ENCODE results near the gene BCR.
A peak's percentile ranks its signal among the peaks of the same experiment; 100 is the strongest.

Gene BCR

GRCh38 chr22:23196165-23196564 is 15.9 kb downstream of the BCR start:
- Histone ChIP-seq H3K4me3 (ENCODE audit: insufficient read depth, low read depth, low read length) (no peak overlapping the region), H3K27me3 (ENCODE audit: control insufficient read depth, insufficient read depth, low read length, poor library complexity, severe bottlenecking) (no peaks in the 10 kb centered on the region), H3K36me3 (ENCODE audit: control insufficient read depth, insufficient read depth, low read length) (no peaks in the 10 kb centered on the region), H3K9me3 (ENCODE audit: control insufficient read depth, low read length) (no peaks in the 10 kb centered on the region), H3K27ac (ENCODE audit: insufficient read depth, low read depth, low read length, poor library complexity, severe bottlenecking) (no peak overlapping the region), H3K4me1 (ENCODE audit: control insufficient read depth, insufficient read depth, low read length) (peaks cover 12% of the 10 kb centered on the region)
- 89 to 90% methylated on average over 11 of the region's 11 CpGs for WGBS, 2 experiments

GRCh38 chr22:23197836-23198235 is 17.5 kb downstream of the BCR start:
- H3K36me3 ChIP-seq (ENCODE audit: control insufficient read depth, insufficient read depth, low read length) = no peaks in the 10 kb centered on the region
- H3K4me3 ChIP-seq (ENCODE audit: insufficient read depth, low read depth, low read length) = no peak overlapping the region
- no peaks in the 10 kb centered on the region for H3K9me3 ChIP-seq (ENCODE audit: control insufficient read depth, low read length)
- H3K4me1 ChIP-seq (ENCODE audit: control insufficient read depth, insufficient read depth, low read length) = peaks cover 12% of the 10 kb centered on the region
- no peaks in the 10 kb centered on the region for H3K27me3 ChIP-seq (ENCODE audit: control insufficient read depth, insufficient read depth, low read length, poor library complexity, severe bottlenecking)
- 95 to 96% methylated on average over 8 of the region's 8 CpGs for WGBS, 2 experiments
- no peak overlapping the region for H3K27ac ChIP-seq (ENCODE audit: insufficient read depth, low read depth, low read length, poor library complexity, severe bottlenecking)

- WGBS, 2 experiments = 34 to 39% methylated on average over 8 of the region's 8 CpGs
- no peaks in the 10 kb centered on the region for H3K27me3 ChIP-seq (ENCODE audit: control insufficient read depth, insufficient read depth, low read length, poor library complexity, severe bottlenecking)
- H3K27ac ChIP-seq (ENCODE audit: insufficient read depth, low read depth, low read length, poor library complexity, severe bottlenecking) = peak overlapping the region; percentile 75
- no peaks in the 10 kb centered on the region for H3K36me3 ChIP-seq (ENCODE audit: control insufficient read depth, insufficient read depth, low read length)
- H3K4me1 ChIP-seq (ENCODE audit: control insufficient read depth, insufficient read depth, low read length) = peaks cover 12% of the 10 kb centered on the region
- H3K4me3 ChIP-seq (ENCODE audit: insufficient read depth, low read depth, low read length) = no peak overlapping the region
- no peaks in the 10 kb centered on the region for H3K9me3 ChIP-seq (ENCODE audit: control insufficient read depth, low read length)
Observed at GRCh38 chr22:23199159-23199558, 18.9 kb downstream of the BCR start.

DNA sequence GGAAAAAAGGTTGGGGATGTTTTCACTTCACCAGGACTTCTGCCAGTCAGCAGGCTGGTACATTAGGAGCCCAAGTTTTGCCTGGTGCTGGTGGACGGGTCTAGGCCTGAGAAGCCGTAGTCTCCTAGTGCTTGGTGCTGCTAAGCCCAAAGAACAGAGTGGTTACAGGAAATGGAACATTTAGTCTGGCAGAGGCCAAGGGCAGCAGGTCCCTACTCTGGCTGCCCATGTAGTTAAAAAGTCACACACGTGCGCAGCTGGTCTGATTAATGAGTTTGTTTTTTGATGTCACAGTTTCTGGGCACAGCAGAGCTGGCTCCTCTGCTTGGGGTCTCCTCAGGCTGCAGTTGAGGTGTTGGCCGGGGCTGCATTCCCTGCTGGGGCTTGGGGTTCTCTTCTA is 20.6 kb downstream of the BCR start:
- Histone ChIP-seq H3K27me3 (ENCODE audit: control insufficient read depth, insufficient read depth, low read length, poor library complexity, severe bottlenecking) (no peaks in the 10 kb centered on the region), H3K27ac (ENCODE audit: insufficient read depth, low read depth, low read length, poor library complexity, severe bottlenecking) (no peak overlapping the region), H3K36me3 (ENCODE audit: control insufficient read depth, insufficient read depth, low read length) (peaks cover 3% of the 10 kb centered on the region), H3K4me3 (ENCODE audit: insufficient read depth, low read depth, low read length) (no peak overlapping the region), H3K4me1 (ENCODE audit: control insufficient read depth, insufficient read depth, low read length) (peaks cover 12% of the 10 kb centered on the region), H3K9me3 (ENCODE audit: control insufficient read depth, low read length) (no peaks in the 10 kb centered on the region)
- WGBS, 2 experiments = 94 to 95% methylated on average over 5 of the region's 5 CpGs

- H3K27me3 ChIP-seq (ENCODE audit: control insufficient read depth, insufficient read depth, low read length, poor library complexity, severe bottlenecking) = no peaks in the 10 kb centered on the region
- no peaks in the 10 kb centered on the region for H3K9me3 ChIP-seq (ENCODE audit: control insufficient read depth, low read length)
- H3K27ac ChIP-seq (ENCODE audit: insufficient read depth, low read depth, low read length, poor library complexity, severe bottlenecking) = no peak overlapping the region
- H3K4me3 ChIP-seq (ENCODE audit: insufficient read depth, low read depth, low read length) = no peak overlapping the region
- peaks cover 12% of the 10 kb centered on the region for H3K4me1 ChIP-seq (ENCODE audit: control insufficient read depth, insufficient read depth, low read length)
- 88 to 91% methylated on average over 4 of the region's 4 CpGs for WGBS, 2 experiments
- peaks cover 5% of the 10 kb centered on the region for H3K36me3 ChIP-seq (ENCODE audit: control insufficient read depth, insufficient read depth, low read length)
Observed at GRCh38 chr22:23202812-23203451, 22.6 kb downstream of the BCR start.

GRCh38 chr22:23203452-23204124 is 23.3 kb downstream of the BCR start:
- Histone ChIP-seq H3K36me3 (ENCODE audit: control insufficient read depth, insufficient read depth, low read length) (peaks cover 5% of the 10 kb centered on the region), H3K4me3 (ENCODE audit: insufficient read depth, low read depth, low read length) (no peak overlapping the region), H3K4me1 (ENCODE audit: control insufficient read depth, insufficient read depth, low read length) (peaks cover 11% of the 10 kb centered on the region), H3K27ac (ENCODE audit: insufficient read depth, low read depth, low read length, poor library complexity, severe bottlenecking) (no peak overlapping the region), H3K9me3 (ENCODE audit: control insufficient read depth, low read length) (no peaks in the 10 kb centered on the region), H3K27me3 (ENCODE audit: control insufficient read depth, insufficient read depth, low read length, poor library complexity, severe bottlenecking) (no peaks in the 10 kb centered on the region)
- 91 to 94% methylated on average over 7 of the region's 7 CpGs for WGBS, 2 experiments

- H3K36me3 ChIP-seq (ENCODE audit: control insufficient read depth, insufficient read depth, low read length) = peaks cover 5% of the 10 kb centered on the region
- no peak overlapping the region for H3K27ac ChIP-seq (ENCODE audit: insufficient read depth, low read depth, low read length, poor library complexity, severe bottlenecking)
- peaks cover 5% of the 10 kb centered on the region for H3K4me1 ChIP-seq (ENCODE audit: control insufficient read depth, insufficient read depth, low read length)
- no peaks in the 10 kb centered on the region for H3K9me3 ChIP-seq (ENCODE audit: control insufficient read depth, low read length)
- H3K4me3 ChIP-seq (ENCODE audit: insufficient read depth, low read depth, low read length) = no peak overlapping the region
- no peaks in the 10 kb centered on the region for H3K27me3 ChIP-seq (ENCODE audit: control insufficient read depth, insufficient read depth, low read length, poor library complexity, severe bottlenecking)
- 95% methylated on average over 11 of the region's 11 CpGs for WGBS, 2 experiments
Observed at GRCh38 chr22:23204125-23204488, 23.8 kb downstream of the BCR start.

GRCh38 chr22:23204541-23205157 is 24.3 kb downstream of the BCR start:
- Histone ChIP-seq H3K4me1 (ENCODE audit: control insufficient read depth, insufficient read depth, low read length) (no peaks in the 10 kb centered on the region), H3K27ac (ENCODE audit: insufficient read depth, low read depth, low read length, poor library complexity, severe bottlenecking) (no peak overlapping the region), H3K36me3 (ENCODE audit: control insufficient read depth, insufficient read depth, low read length) (peaks cover 5% of the 10 kb centered on the region), H3K27me3 (ENCODE audit: control insufficient read depth, insufficient read depth, low read length, poor library complexity, severe bottlenecking) (no peaks in the 10 kb centered on the region), H3K9me3 (ENCODE audit: control insufficient read depth, low read length) (no peaks in the 10 kb centered on the region), H3K4me3 (ENCODE audit: insufficient read depth, low read depth, low read length) (no peak overlapping the region)
- 94 to 95% methylated on average over 11 of the region's 11 CpGs for WGBS, 2 experiments

DNA sequence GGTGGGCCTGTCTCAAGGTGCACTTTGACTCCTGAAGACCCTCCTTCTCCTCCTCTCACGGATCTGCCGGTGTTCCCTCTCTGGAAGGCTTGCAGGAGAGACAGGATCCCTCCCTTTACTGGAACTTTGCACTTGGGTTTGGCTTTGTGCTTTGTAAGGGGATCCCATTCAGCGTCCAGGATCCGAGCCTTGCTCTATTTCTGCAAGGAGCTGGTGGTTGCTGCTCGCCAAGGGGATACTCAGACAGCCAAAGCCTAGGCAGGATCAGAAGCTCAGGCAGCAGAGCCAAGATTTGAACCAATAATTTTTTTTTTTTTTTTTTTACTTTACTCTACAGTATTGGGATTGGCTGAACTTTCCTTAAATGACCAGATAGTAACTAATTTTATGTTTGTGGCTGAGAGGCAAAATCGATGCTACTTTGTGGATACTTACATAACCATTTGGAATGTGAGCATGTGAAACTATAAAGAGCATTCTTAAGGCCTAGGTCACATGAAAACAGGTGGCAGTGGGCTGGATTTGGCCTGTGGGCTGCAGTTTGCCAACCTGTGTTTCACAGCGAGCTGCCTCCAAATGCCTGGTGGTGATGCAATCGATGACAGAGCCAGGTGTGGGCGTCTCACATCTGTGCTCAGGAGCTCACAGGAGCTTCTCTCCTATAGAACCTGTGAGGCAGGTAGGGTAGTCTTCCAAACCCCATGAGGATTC is 25.2 kb downstream of the BCR start:
- Histone ChIP-seq H3K9me3 (ENCODE audit: control insufficient read depth, low read length) (no peaks in the 10 kb centered on the region), H3K27me3 (ENCODE audit: control insufficient read depth, insufficient read depth, low read length, poor library complexity, severe bottlenecking) (no peaks in the 10 kb centered on the region), H3K4me3 (ENCODE audit: insufficient read depth, low read depth, low read length) (no peak overlapping the region), H3K27ac (ENCODE audit: insufficient read depth, low read depth, low read length, poor library complexity, severe bottlenecking) (no peak overlapping the region), H3K36me3 (ENCODE audit: control insufficient read depth, insufficient read depth, low read length) (peaks cover 5% of the 10 kb centered on the region), H3K4me1 (ENCODE audit: control insufficient read depth, insufficient read depth, low read length) (no peaks in the 10 kb centered on the region)
- WGBS, 2 experiments = 92 to 94% methylated on average over 9 of the region's 9 CpGs

- no peak overlapping the region for H3K27ac ChIP-seq (ENCODE audit: insufficient read depth, low read depth, low read length, poor library complexity, severe bottlenecking)
- H3K27me3 ChIP-seq (ENCODE audit: control insufficient read depth, insufficient read depth, low read length, poor library complexity, severe bottlenecking) = no peaks in the 10 kb centered on the region
- peaks cover 3% of the 10 kb centered on the region for H3K4me1 ChIP-seq (ENCODE audit: control insufficient read depth, insufficient read depth, low read length)
- H3K36me3 ChIP-seq (ENCODE audit: control insufficient read depth, insufficient read depth, low read length) = peaks cover 5% of the 10 kb centered on the region
- H3K9me3 ChIP-seq (ENCODE audit: control insufficient read depth, low read length) = no peaks in the 10 kb centered on the region
- H3K4me3 ChIP-seq (ENCODE audit: insufficient read depth, low read depth, low read length) = no peak overlapping the region
Observed at GRCh38 chr22:23206915-23207314, 26.6 kb downstream of the BCR start.

Measured in ectodermal cell (in vitro differentiated cells).